GM18951 (cell line): ENCODE measurements around the gene C20orf204.

Experiments
- POLR2A ChIP-seq: IDR thresholded peaks from 4 replicates; pipeline ENCODE4 v1.6.1; 2011; ENCODE audit warnings: mild to moderate bottlenecking; ENCODE audit not compliant: insufficient read length, insufficient read depth; ENCODE audit errors: extremely low read depth
- in situ Hi-C: fragments of 300-500 bp; cut with MboI; formaldehyde crosslinking; loops from one replicate; pipeline ENCODE4 v1.12.0; 2022; ENCODE audit warnings: low sequenced_read_pairs, mixed read lengths, inconsistent platforms; ENCODE audit not compliant: unreplicated experiment

The C20orf204 gene

DNA sequence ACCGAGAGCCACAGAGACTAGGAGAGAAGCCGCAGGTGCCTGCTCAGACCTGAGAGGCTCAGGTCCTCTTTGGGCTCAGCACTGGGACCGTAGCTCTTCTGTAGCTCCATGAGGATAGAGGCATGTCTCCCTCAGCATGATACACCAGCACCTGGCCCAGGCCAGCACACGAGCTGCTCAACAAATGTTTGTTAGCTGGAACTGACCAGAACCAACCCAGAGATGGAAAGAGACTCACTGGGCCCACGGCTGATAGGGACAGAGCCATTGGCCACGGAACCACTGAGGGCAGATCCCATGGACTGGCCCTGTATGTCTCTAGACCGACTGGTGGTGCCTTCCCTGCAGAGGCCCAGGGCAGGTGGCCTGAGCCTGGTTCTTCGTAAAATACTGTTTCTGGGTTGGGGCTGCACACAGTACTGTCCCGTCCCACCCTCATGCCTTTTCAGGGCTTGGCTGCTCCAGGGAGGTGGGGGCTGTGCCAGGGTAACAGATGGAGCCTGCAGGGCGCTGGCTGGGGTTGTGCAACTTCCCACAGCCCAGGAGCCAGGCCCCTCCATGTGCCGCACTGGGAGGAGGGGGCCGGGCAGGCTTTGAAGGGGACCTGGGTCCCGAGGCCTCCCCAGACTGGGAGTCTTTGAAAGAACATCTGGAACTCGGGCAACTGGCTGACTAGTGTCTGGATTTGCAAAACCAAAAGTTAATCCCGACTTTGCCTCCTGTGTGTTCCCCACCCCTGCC lies 5.2 kb downstream of the C20orf204 start:
- in situ Hi-C loops: no loop called here
- TF ChIP-seq POLR2A: no peak

- no peak for TF ChIP-seq POLR2A
- in situ Hi-C loops: no loop called here
Observed at GRCh38 chr20:64041781-64042053, 5.7 kb downstream of the C20orf204 start.

DNA sequence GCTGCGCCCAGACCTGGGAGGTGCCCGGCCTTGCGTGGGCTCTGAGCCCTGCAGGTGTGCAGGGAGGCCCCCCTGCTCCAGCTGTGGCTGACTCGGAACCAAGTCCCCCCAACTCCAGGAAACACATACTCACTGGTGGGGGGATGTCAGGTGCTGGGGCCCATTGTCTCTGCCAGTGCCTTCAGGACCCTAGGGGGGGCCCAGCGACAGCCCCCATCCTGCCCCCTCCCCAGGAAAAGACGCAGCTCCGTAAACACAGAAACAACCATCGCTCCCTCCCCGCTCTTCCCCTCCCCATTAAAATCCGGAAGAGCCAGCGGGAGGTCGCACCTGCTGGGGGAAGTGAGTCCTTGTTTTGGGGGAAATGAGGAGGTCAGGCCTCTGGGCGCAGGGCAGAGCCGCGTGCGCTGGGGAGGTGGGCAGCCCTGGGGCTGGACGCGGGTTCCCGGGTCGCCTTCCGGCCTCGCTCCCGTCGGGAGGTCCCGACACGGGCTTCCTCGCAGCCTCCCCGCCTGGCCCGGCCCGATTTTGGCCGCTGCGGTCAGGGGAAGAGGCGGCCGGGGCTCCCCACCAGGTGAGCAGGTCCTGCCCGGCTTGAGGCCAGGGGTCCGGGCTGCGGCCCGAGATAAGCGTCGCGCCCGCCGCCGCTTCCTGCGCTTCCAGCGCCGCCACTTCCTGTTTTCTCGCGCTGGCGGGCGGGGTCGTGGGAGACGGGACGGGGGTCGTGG lies 6.2 kb downstream of the C20orf204 start:
- in situ Hi-C loops: no loop called here
- peak; percentile 38 for TF ChIP-seq POLR2A

GRCh38 chr20:64043768-64044167 lies 7.8 kb downstream of the C20orf204 start:
- TF ChIP-seq POLR2A: no peak

GRCh38 chr20:64044484-64045247 lies 8.7 kb downstream of the C20orf204 start:
- TF ChIP-seq POLR2A: no peak
- in situ Hi-C loops: no loop called here

More at GRCh38 chr20:64043768-64044167, 7.8 kb downstream of the C20orf204 start:
- in situ Hi-C loops: no loop called here

DNA sequence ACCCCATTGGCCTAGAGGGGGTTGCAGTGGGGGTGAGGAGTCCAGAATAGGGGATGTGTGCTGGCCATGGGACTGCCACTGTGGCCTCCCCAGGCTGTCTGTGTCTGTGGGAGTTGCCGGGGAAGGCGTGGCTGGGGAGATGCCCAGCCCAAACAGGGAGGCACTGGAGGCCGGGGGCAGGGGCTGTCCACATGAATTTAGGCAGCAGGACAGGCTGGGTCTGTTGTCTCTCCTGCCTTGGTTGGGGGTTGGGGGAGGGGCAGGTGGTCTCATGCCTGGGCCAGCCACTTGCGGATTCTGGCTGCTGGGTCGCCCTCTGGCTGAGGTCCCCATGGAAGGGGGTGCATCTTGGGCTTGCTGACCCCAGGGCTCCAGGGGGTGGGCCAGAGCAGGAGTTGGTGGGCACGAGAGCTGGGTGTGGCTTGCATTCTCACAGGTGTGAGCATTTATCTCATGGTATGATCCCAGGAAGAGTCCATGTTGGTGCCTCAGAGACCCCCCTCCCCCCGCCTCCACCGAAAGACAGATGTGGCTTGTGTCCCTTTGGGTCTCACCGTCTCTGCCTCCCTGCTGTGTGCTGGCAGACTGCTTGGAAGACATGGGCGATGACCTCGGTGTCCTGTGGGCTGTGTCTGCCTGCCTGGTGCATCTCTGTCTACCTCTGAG lies 9.5 kb downstream of the C20orf204 start:
- in situ Hi-C loops: no loop called here
- TF ChIP-seq POLR2A: no peak

- no peak for TF ChIP-seq POLR2A
- in situ Hi-C loops: no loop called here
Observed at GRCh38 chr20:64047046-64047389, 11.0 kb downstream of the C20orf204 start.

DNA sequence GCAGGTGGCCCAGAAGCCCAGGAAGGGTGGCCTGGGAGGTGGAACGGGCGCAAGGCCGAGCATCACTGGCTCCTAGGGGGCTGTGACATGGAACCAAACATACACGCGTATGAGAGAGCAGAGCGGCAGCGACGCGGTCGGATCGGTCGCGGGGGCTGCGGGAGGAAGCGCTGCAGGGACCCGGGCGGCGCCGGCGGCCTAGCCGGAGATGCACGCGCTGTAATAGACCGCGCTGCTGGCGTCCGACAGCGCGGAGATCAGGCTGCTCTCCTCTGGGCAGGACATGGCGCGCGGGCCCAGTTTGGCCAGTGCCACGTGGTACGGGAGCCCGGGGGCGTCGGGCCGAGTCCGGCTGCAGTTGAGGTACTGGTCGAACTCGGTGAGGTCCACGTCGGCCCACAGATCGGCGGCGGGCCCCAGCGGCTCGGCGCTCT lies 12.0 kb downstream of the C20orf204 start:
- in situ Hi-C loops: no loop called here

GRCh38 chr20:64048402-64049044 lies 12.5 kb downstream of the C20orf204 start:
- in situ Hi-C loops: no loop called here
- TF ChIP-seq POLR2A: no peak

More for the DNA sequence above, 12.0 kb downstream of the C20orf204 start:
- no peak for TF ChIP-seq POLR2A

- in situ Hi-C loops: no loop called here
- TF ChIP-seq POLR2A: no peak
Observed at GRCh38 chr20:64049060-64049877, 13.3 kb downstream of the C20orf204 start, which contains the start of gene SOX18. TSS of gene SOX18 (minus strand) at chr20:64049639. CDS start at chr20:64049516, 123 bp downstream.

- in situ Hi-C loops: no loop called here
- TF ChIP-seq POLR2A: no peak
Observed at GRCh38 chr20:64049878-64050260, 13.9 kb downstream of the C20orf204 start.
